Right lobe of liver (tissue), 6 donors: Measurements from ENCODE around the gene ELOVL5. TPM values are rescaled to one million over a fixed set of nuclear protein-coding genes. Genes with fewer than 3 reads are reported as not detected.

Experiments
- ATAC-seq, 4 donors: fragments of 200-7000 bp; cut with Tn5 transposase; one replicate each; pipeline ENCODE4 v1.9.1; 2020; ENCODE audit warnings: mild to moderate bottlenecking in 4 of 4, moderate library complexity in 4 of 4
- DNase-seq, 3 donors: peaks; one replicate each; pipeline ENCODE4 v3.0.0-alpha.2; 2020
- H3K27ac ChIP-seq, 3 donors: fragments of 200-600 bp; one replicate each; pipeline ENCODE4 v1.8.0; 2022
- H3K27me3 ChIP-seq, 2 donors: fragments of 200-600 bp; one replicate each; pipeline ENCODE4 v1.8.0; 2022
- H3K36me3 ChIP-seq, 4 donors: fragments of 200-600 bp; sonication (generic) in 1 of 4; one replicate each; pipeline versions ENCODE4 v1.5.1 to v1.8.0; 2017 to 2022; ENCODE audit warnings: control low read depth in 1 of 4
- H3K4me1 ChIP-seq, 4 donors: fragments of 200-600 bp; sonication (generic) in 1 of 4; one replicate each; pipeline versions ENCODE4 v1.5.1 to v1.8.0; 2017 to 2022; ENCODE audit warnings: control low read depth in 1 of 4
- H3K4me3 ChIP-seq, 3 donors: fragments of 200-600 bp; one replicate each; pipeline ENCODE4 v1.8.0; 2022
- H3K9me3 ChIP-seq, 4 donors: fragments of 200-600 bp; sonication (generic) in 1 of 4; one replicate each; pipeline versions ENCODE4 v1.5.1 to v1.8.0; 2017 to 2022; ENCODE audit warnings: control low read depth in 1 of 4
- POLR2A ChIP-seq: fragments of 450-650 bp; IDR thresholded peaks from one replicate; pipeline ENCODE4 v1.6.1; 2017; ENCODE audit warnings: antibody characterized with exemption, mild to moderate bottlenecking
- WGBS: methylation state at CpG from one replicate; pipeline ENCODE4 v1.1.6; 2018; ENCODE audit warnings: low coverage, low lambda C conversion rate; ENCODE audit not compliant: insufficient coverage; ENCODE audit errors: missing lambda C conversion rate; 5-methylcytosine and 5-hydroxymethylcytosine counted together
- intact Hi-C, 2 donors: fragments of 100-400 bp; cut with DNase I; formaldehyde crosslinking; loops; one replicate each; pipeline versions ENCODE4 v1.11.2 to v1.14.1; 2022
- total RNA-seq, 6 experiments: library from RNA; depleted of rRNA in 2 of 6; stranded (reverse); fragments of >200 nt in 2 of 6; fragmentation: NEBNext Ultra II Directional in 3 of 6; extraction: Animal tissue kit (Norgen Biotek cat#: 25700) in 3 of 6; gene quantifications; one replicate each; pipeline versions ENCODE4 v1.1.0 to v1.2.4, GENCODE V29; 2016 to 2023
- TF ChIP-seq, protein P1 (sequence below), 4 donors: fragments of 200-600 bp in 3 of 4; fragments of 450-650 bp in 1 of 4; IDR thresholded peaks; one replicate each; pipeline versions ENCODE4 v1.5.1 to v1.8.0; 2016 to 2022; ENCODE audit warnings: antibody characterized with exemption in 4 of 4, mild to moderate bottlenecking in 2 of 4
- donor health status: DM: no; HTN: yes; CAD: no.
- donor health status: DM: no; HTN: no; CAD: no.
- donor health status: DM: no; HTN: no; CAD: no.
- donor health status: DM: no; HTN: yes; CAD: no.
- donor health status: DM: no; HTN: yes; CAD: no.

ELOVL5 gene
- total RNA-seq, 6 experiments from 2014 or later: 48.5 to 117 (median 55.7) TPM

DNA sequence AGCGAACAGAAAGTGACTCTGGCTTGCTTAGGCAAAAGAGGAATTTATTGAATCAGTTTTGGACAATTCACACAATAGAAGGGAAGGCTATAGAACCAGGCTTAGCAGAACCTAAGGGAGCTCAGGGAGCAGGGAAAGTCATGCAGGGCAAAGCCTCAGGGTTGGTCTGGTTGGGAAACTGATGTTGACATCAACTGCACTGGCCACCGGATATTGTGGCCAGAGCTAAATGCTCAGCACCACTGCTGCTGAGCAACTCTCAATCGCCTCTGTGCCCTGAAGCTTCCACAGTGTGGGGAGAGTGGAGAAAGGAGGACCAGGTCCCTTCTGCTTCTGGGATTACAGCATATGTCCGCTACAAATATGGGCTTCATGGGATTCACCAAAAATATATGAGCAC lies 106.8 kb downstream of the ELOVL5 start:
- intact Hi-C loops: no loop called here
- H3K4me1 ChIP-seq: peaks cover 0 to 11% (median 0%) of the 10 kb centered on the region in 4 donors
- no peaks in the 10 kb centered on the region for H3K36me3 ChIP-seq
- TF ChIP-seq, protein P1, sequence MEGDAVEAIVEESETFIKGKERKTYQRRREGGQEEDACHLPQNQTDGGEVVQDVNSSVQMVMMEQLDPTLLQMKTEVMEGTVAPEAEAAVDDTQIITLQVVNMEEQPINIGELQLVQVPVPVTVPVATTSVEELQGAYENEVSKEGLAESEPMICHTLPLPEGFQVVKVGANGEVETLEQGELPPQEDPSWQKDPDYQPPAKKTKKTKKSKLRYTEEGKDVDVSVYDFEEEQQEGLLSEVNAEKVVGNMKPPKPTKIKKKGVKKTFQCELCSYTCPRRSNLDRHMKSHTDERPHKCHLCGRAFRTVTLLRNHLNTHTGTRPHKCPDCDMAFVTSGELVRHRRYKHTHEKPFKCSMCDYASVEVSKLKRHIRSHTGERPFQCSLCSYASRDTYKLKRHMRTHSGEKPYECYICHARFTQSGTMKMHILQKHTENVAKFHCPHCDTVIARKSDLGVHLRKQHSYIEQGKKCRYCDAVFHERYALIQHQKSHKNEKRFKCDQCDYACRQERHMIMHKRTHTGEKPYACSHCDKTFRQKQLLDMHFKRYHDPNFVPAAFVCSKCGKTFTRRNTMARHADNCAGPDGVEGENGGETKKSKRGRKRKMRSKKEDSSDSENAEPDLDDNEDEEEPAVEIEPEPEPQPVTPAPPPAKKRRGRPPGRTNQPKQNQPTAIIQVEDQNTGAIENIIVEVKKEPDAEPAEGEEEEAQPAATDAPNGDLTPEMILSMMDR (IDR thresholded peaks at IDR 0.05): no peak
- TF ChIP-seq POLR2A: no peak
- 70% methylated on average over 3 of the region's 4 CpGs for WGBS
- no peak overlapping the region for H3K4me3 ChIP-seq
- peak in 1 of 3 donors; percentile 25 for DNase-seq
- no peak overlapping the region for H3K27ac ChIP-seq
- no peaks in the 10 kb centered on the region for H3K9me3 ChIP-seq
- ATAC-seq: peak; percentile 46 to 64 (median 56)
- H3K27me3 ChIP-seq: no peaks in the 10 kb centered on the region

DNA sequence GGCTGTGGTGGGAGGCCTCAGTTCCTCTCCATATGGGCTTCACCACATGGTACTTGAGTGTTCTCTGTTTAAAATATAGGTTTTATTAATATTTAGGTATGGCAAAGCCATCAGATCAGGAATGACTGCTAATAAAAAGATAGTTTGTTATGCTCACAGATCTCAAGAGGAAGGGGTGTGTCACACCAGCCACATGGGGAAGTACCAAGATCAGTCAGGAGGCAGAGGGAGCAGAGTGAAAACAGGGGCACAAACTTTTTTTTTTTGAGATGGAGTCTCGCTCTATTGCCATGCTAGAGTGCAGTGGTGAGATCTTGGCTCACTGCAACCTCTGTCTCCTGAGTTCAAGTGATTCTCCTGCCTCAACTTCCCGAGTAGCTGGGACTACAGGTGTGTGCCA lies 108.0 kb downstream of the ELOVL5 start:
- WGBS: 62% methylated on average over 2 of the region's 2 CpGs
- no peak for TF ChIP-seq POLR2A
- TF ChIP-seq, protein P1 (IDR thresholded peaks at IDR 0.05): no peak
- Histone ChIP-seq H3K4me3 (no peak overlapping the region), H3K4me1 (no peaks in the 10 kb centered on the region), H3K27ac (no peak overlapping the region), H3K36me3 (no peaks in the 10 kb centered on the region), H3K27me3 (no peaks in the 10 kb centered on the region), H3K9me3 (no peaks in the 10 kb centered on the region)
- no peak for DNase-seq
- intact Hi-C loops: no loop called here
- ATAC-seq: peak in 2 of 4 donors; percentile 40 to 48

DNA sequence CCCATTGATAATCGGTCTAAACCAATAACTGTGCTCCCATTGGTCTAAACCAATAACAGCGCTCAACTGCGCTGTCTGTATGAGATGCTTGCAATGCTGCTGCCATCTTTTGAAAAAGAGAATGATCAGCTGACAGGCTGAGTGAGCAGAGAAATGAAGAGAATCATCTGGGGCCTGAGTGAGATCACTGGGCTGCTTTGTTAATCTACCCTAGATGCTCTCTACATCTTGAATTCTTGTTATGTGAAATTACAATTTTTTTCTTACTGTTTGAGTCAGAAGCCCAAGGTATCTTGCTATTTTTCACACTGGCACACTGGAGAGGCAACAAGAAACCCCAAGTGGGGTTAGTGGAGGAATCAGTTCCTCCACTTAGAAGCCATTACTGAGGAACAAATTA lies 108.6 kb downstream of the ELOVL5 start:
- 100% methylated on average over 3 of the region's 3 CpGs for WGBS
- Histone ChIP-seq H3K27ac (no peak overlapping the region), H3K27me3 (no peaks in the 10 kb centered on the region), H3K4me1 (no peaks in the 10 kb centered on the region), H3K36me3 (no peaks in the 10 kb centered on the region), H3K9me3 (no peaks in the 10 kb centered on the region), H3K4me3 (no peak overlapping the region)
- intact Hi-C loops: no loop called here
- ATAC-seq: no peak
- TF ChIP-seq, protein P1 (IDR thresholded peaks at IDR 0.05): no peak
- no peak for TF ChIP-seq POLR2A
- no peak for DNase-seq

DNA sequence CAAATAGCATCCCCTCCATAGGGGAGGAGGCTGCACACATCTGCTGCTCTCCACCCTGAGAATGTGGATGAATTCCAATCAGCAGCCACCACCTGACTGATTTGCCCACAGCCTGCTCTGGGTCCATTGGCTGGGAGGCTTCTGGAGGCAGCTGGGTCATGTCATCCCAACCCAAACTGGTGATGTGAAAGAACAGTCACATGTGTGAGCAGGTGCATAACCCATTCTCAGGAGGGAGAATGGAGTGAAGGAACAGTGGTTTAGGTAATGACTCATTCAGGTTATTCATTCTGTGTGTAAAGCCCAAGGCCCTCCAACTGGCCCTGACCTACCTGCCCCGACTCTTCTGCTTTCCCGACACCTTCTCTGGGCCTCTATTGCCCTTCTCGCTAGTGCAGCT lies 109.2 kb downstream of the ELOVL5 start:
- Histone ChIP-seq H3K36me3 (no peaks in the 10 kb centered on the region), H3K27me3 (no peaks in the 10 kb centered on the region), H3K4me1 (no peaks in the 10 kb centered on the region), H3K9me3 (no peaks in the 10 kb centered on the region), H3K27ac (no peak overlapping the region), H3K4me3 (no peak overlapping the region)
- no peak for ATAC-seq
- TF ChIP-seq, protein P1 (IDR thresholded peaks at IDR 0.05): no peak
- no peak for TF ChIP-seq POLR2A
- no peak for DNase-seq
- intact Hi-C loops: no loop called here
- 89% methylated on average over 3 of the region's 3 CpGs for WGBS

DNA sequence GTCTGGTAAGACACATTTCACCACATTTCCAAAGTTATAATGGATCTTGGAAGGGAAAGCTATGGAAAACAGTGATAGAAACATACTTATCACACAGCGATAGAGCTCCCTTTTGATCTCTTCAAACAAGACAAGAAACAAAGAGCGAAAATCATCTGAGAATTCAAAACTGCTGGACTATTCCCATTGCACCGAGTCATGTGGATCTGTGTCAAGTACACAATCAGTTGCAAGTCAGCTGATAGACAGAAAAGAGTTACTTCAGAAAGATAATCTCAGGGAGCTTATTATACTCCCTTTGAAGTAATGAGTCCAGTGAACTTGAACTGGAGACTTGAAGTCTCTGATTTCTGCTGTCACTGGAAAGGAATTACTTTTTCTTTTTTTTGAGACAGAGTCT lies 110.4 kb downstream of the ELOVL5 start:
- Histone ChIP-seq H3K9me3 (no peaks in the 10 kb centered on the region), H3K4me1 (no peaks in the 10 kb centered on the region), H3K36me3 (no peaks in the 10 kb centered on the region), H3K4me3 (no peak overlapping the region), H3K27ac (no peak overlapping the region), H3K27me3 (no peaks in the 10 kb centered on the region)
- intact Hi-C loops: no loop called here
- DNase-seq: no peak
- TF ChIP-seq, protein P1 (IDR thresholded peaks at IDR 0.05): no peak
- no peak for TF ChIP-seq POLR2A
- ATAC-seq: no peak
- WGBS: 89% methylated on average over 3 of the region's 3 CpGs
